Measurements from ENCODE around the gene NAPB. TPM values are rescaled to one million over a fixed set of nuclear protein-coding genes. Genes with fewer than 3 reads are reported as not detected.
"Not testable (repeated sequence)": the region's sequence is repeated elsewhere in the genome, so short reads cannot be mapped to it uniquely, and the experiment has no call there.

The NAPB gene
- total RNA-seq = 1 to 10 TPM; 3.2 to 5.8 (median 4.9) TPM
- long read RNA-seq, partial matches to known transcripts = 0 of 1 reads
- long read RNA-seq, other reads (novel, unspliced or antisense) = 0 of 1 reads

DNA sequence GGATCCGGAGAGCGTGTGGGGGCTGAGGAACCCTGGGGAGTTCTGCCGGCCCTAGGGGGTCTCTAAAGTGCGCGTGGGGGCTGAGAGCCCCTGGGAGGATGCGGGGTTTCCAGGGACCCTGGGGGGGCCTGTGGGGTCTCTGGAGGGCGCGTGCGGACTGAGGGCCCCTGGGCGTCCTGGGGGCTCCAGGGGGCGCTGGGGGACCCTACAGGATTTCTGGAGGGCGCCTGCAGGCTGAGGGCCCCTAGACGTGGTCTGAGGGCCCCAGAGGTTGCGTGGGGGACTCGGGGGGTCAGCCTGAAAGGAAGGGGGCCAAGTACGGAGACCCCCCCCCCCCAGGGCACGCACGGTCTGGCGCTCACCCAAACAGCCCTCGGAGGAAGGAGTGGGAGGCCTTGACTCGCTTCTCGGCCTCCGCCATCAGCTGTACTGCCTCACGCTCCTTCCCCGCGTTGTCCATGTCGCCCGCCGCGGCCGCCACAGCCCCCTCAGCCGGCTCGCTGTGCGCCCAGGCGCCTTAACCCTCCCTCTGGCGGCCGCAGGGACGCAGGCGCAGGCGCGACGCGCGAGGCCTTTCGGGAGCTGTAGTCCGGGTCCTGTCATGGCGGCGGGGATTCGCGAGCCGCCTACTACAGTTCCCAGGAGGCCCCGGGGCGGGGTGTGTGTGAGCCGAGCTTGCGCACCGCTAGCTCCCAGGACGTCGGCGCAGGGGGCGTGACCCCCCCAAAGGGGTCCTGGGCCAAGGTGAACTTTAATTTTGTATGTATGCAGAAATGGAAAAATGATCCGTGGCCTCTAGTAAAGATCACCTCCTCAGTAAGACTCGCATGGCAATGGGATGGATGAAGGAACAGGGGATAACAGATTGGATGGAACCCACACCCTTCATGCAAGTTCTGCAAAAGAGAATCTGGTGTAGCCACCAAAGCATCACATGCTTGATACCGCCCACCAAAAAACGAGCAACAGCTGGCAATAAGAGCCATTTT is at the start of gene NAPB:
Gene NAPB, minus strand, starts transcription at position 546 of the 989 bp plus-strand sequence. Its CDS starts 86 bp downstream, at position 460.
- Histone ChIP-seq H3K4me3 (peak within 1 kb of the TSS; percentile 77 to 94 (median 93)), H3K36me3 (no peaks in the 10 kb centered on the region), H3K27me3 (no peaks in the 10 kb centered on the region), H3K4me1 (peaks cover 0 to 8% (median 3%) of the 10 kb centered on the region in 4 donors), H3K27ac (peak within 1 kb of the TSS; percentile 78 to 92 (median 85)), H3K9me3 (no peaks in the 10 kb centered on the region)
- ATAC-seq = peak; percentile 99
- intact Hi-C loops (cut with DNase I) = no loop called here
- TF ChIP-seq, protein P1, sequence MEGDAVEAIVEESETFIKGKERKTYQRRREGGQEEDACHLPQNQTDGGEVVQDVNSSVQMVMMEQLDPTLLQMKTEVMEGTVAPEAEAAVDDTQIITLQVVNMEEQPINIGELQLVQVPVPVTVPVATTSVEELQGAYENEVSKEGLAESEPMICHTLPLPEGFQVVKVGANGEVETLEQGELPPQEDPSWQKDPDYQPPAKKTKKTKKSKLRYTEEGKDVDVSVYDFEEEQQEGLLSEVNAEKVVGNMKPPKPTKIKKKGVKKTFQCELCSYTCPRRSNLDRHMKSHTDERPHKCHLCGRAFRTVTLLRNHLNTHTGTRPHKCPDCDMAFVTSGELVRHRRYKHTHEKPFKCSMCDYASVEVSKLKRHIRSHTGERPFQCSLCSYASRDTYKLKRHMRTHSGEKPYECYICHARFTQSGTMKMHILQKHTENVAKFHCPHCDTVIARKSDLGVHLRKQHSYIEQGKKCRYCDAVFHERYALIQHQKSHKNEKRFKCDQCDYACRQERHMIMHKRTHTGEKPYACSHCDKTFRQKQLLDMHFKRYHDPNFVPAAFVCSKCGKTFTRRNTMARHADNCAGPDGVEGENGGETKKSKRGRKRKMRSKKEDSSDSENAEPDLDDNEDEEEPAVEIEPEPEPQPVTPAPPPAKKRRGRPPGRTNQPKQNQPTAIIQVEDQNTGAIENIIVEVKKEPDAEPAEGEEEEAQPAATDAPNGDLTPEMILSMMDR (IDR thresholded peaks at IDR 0.05) = peak; percentile 42 to 77 (median 56)
- peak; percentile 82 for TF ChIP-seq POLR2A (IDR thresholded peaks at IDR 0.05)
- WGBS (ENCODE audit: insufficient coverage, low coverage, low lambda C conversion rate, missing lambda C conversion rate) = 4% methylated on average over 4 of the region's 64 CpGs
- peak; percentile 96 to 97 (median 97) for DNase-seq

DNA sequence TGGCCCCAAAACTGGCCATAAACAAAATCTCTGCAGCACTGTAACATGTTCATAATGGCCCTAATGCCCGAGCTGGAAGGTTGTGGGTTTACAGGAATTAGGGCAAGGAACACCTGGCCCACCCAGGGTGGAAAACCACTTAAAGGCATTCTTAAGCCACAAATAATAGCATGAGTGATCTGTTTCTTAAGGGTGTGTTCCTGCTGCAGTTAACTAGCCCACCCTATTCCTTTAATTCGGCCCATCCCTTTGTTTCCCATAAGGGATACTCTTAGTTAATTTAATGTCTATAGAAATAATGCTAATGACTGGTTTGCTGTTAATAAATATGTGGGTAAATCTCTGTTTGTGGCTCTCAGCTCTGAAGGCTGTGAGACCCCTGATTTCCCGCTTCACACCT is 45.7 kb upstream of the NAPB start:
- H3K4me3 ChIP-seq; H3K27ac ChIP-seq; DNase-seq; H3K4me1 ChIP-seq; H3K9me3 ChIP-seq; intact Hi-C loops (cut with DNase I); ATAC-seq; H3K36me3 ChIP-seq; H3K27me3 ChIP-seq: not testable (repeated sequence)
- 52% methylated on average over 3 of the region's 3 CpGs for WGBS (ENCODE audit: insufficient coverage, low coverage, low lambda C conversion rate, missing lambda C conversion rate)

- peaks cover 0 to under 1% (median 0%) of the 10 kb centered on the region in 4 donors for H3K9me3 ChIP-seq
- ATAC-seq = no peak
- no peak overlapping the region for H3K4me3 ChIP-seq
- H3K27me3 ChIP-seq = no peaks in the 10 kb centered on the region
- 0% methylated on average over 1 of the region's 1 CpG for WGBS (ENCODE audit: insufficient coverage, low coverage, low lambda C conversion rate, missing lambda C conversion rate)
- TF ChIP-seq, protein P1 (IDR thresholded peaks at IDR 0.05) = no peak
- TF ChIP-seq POLR2A (IDR thresholded peaks at IDR 0.05) = no peak
- no peak overlapping the region for H3K27ac ChIP-seq
- H3K4me1 ChIP-seq = no peaks in the 10 kb centered on the region
- intact Hi-C loops (cut with DNase I) = no loop called here
- DNase-seq = no peak
- H3K36me3 ChIP-seq = no peaks in the 10 kb centered on the region
Measured at GRCh38 chr20:23461180-23461579, 39.9 kb upstream of the NAPB start.

- no peak overlapping the region for H3K4me3 ChIP-seq
- ATAC-seq = peak in 1 of 4 donors; percentile 22
- 52% methylated on average over 3 of the region's 3 CpGs for WGBS (ENCODE audit: insufficient coverage, low coverage, low lambda C conversion rate, missing lambda C conversion rate)
Measured at GRCh38 chr20:23459461-23460150, 38.3 kb upstream of the NAPB start.

More at GRCh38 chr20:23459461-23460150, 38.3 kb upstream of the NAPB start:
- intact Hi-C loops (cut with DNase I) = no loop called here
- DNase-seq = no peak
- Histone ChIP-seq H3K27me3 (no peaks in the 10 kb centered on the region), H3K27ac (no peak overlapping the region), H3K4me1 (no peaks in the 10 kb centered on the region), H3K9me3 (no peaks in the 10 kb centered on the region), H3K36me3 (no peaks in the 10 kb centered on the region)
- TF ChIP-seq POLR2A (IDR thresholded peaks at IDR 0.05) = no peak
- TF ChIP-seq, protein P1 (IDR thresholded peaks at IDR 0.05) = no peak

All from right lobe of liver (tissue), 6 donors.